OCI-LY3 (cell line): ENCODE data around the gene PRKCQ.

ENCODE experiments used
- H2AFZ ChIP-seq: fragments of 200-600, 300-600 bp; shearing (Covaris generic); 2 replicates; pipeline ENCODE4 v1.6.0; 2014; ENCODE audit warnings: antibody characterized with exemption, low read depth, low read length
- H3K27ac ChIP-seq: fragments of 200-600, 300-600 bp; sonication (generic); 2 replicates; pipeline ENCODE4 v1.5.1; 2014; ENCODE audit warnings: mild to moderate bottlenecking, low read length, moderate library complexity, mixed read lengths
- H3K27me3 ChIP-seq: fragments of 200-600, 300-600 bp; sonication (generic); 2 replicates; pipeline ENCODE4 v1.6.1; 2014; ENCODE audit warnings: low read depth, low read length, mixed read lengths
- H3K36me3 ChIP-seq: fragments of 200-600, 300-600 bp; sonication (generic); replicated peaks from 2 replicates; pipeline ENCODE3; 2014; ENCODE audit warnings: low read depth, low read length, mixed read lengths
- H3K4me1 ChIP-seq: fragments of 300-600, 200-600 bp; sonication (generic); 2 replicates; pipeline ENCODE4 v1.6.1; 2014; ENCODE audit warnings: low read length, mixed read lengths
- H3K4me2 ChIP-seq: fragments of 200-600, 300-600 bp; sonication (generic); 2 replicates; pipeline ENCODE4 v1.6.1; 2014; ENCODE audit warnings: low read length, mixed read lengths
- H3K4me3 ChIP-seq: fragments of 300-600, 200-600 bp; sonication (generic); 2 replicates; pipeline ENCODE4 v1.5.1; 2014; ENCODE audit warnings: antibody characterized with exemption, mild to moderate bottlenecking, low read length, moderate library complexity
- H3K79me2 ChIP-seq: fragments of 300-600, 200-600 bp; shearing (Covaris generic); 2 replicates; pipeline ENCODE4 v1.6.1; 2014; ENCODE audit warnings: mild to moderate bottlenecking, low read length, mixed read lengths
- H3K9ac ChIP-seq: fragments of 300-600, 200-600 bp; shearing (Covaris generic); 2 replicates; pipeline ENCODE4 v1.6.0; 2014; ENCODE audit warnings: mild to moderate bottlenecking, low read length, moderate library complexity
- H3K9me3 ChIP-seq: fragments of 200-600, 300-600 bp; shearing (Covaris generic); 2 replicates; pipeline ENCODE4 v1.6.1; 2014; ENCODE audit warnings: low read length, mixed read lengths; ENCODE audit not compliant: insufficient read depth
- H4K20me1 ChIP-seq: fragments of 200-600, 300-600 bp; sonication (generic); 2 replicates; pipeline ENCODE4 v1.6.1; 2016; ENCODE audit warnings: low read length, mixed read lengths; ENCODE audit not compliant: insufficient read depth
- CTCF ChIP-seq: fragments of 200-600, 300-600 bp; sonication (generic); IDR thresholded peaks from 2 replicates; pipeline ENCODE4 v1.5.1; 2014; ENCODE audit warnings: antibody characterized with exemption, low read length, low read depth
- EZH2phosphoT487 ChIP-seq: fragments of 200-600 bp; shearing (Covaris generic); IDR thresholded peaks from 2 replicates; pipeline ENCODE4 v1.6.1; 2018; ENCODE audit warnings: antibody characterized with exemption, mixed run types, low read depth

The PRKCQ gene

GRCh38 chr10:6579904-6580278 lies at the start of gene PRKCQ:
PRKCQ (minus strand) TSS chr10:6580276; CDS start chr10:6515135, 65,141 bp downstream.
- Histone ChIP-seq H3K9ac (peak within 1 kb of the TSS; percentile 67), H4K20me1 (no peaks in the 10 kb centered on the region), H3K79me2 (no peaks in the 10 kb centered on the region), H3K4me2 (peak within 1 kb of the TSS; percentile 97), H3K9me3 (no peaks in the 10 kb centered on the region), H2AFZ (peak within 1 kb of the TSS; percentile 93), H3K4me3 (peak within 1 kb of the TSS; percentile 88), H3K4me1 (no peaks in the 10 kb centered on the region), H3K27me3 (peaks cover 24% of the 10 kb centered on the region), H3K27ac (no peak within 1 kb of the TSS), H3K36me3 (no peaks in the 10 kb centered on the region)
- TF ChIP-seq EZH2phosphoT487 (no peak), CTCF (no peak)

- Histone ChIP-seq H3K4me3 (no peak overlapping the region), H3K27ac (no peak overlapping the region), H3K79me2 (no peaks in the 10 kb centered on the region), H3K9me3 (no peaks in the 10 kb centered on the region), H3K9ac (no peak overlapping the region), H3K4me2 (no peak overlapping the region), H3K27me3 (peaks cover 4% of the 10 kb centered on the region; the same call in 1 of the 2 replicates), H3K36me3 (no peaks in the 10 kb centered on the region), H3K4me1 (no peaks in the 10 kb centered on the region), H2AFZ (no peak overlapping the region), H4K20me1 (no peaks in the 10 kb centered on the region)
- TF ChIP-seq CTCF (no peak), EZH2phosphoT487 (no peak)
Observed at GRCh38 chr10:6625428-6625827, 45.4 kb upstream of the PRKCQ start.

GRCh38 chr10:6624392-6624791 lies 44.3 kb upstream of the PRKCQ start:
- no peak overlapping the region for H2AFZ ChIP-seq
- peaks cover 4% of the 10 kb centered on the region; the same call in 1 of the 2 replicates for H3K27me3 ChIP-seq
- no peak overlapping the region for H3K9ac ChIP-seq
- no peaks in the 10 kb centered on the region for H3K79me2 ChIP-seq
- no peak overlapping the region for H3K27ac ChIP-seq
- H3K4me3 ChIP-seq: no peak overlapping the region
- H3K4me1 ChIP-seq: no peaks in the 10 kb centered on the region
- H3K4me2 ChIP-seq: no peak overlapping the region
- no peaks in the 10 kb centered on the region for H3K9me3 ChIP-seq
- TF ChIP-seq EZH2phosphoT487 (no peak), CTCF (no peak)
- no peaks in the 10 kb centered on the region for H4K20me1 ChIP-seq
- H3K36me3 ChIP-seq: no peaks in the 10 kb centered on the region

GRCh38 chr10:6622921-6623320 lies 42.8 kb upstream of the PRKCQ start:
- no peak overlapping the region for H3K9ac ChIP-seq
- no peaks in the 10 kb centered on the region for H3K9me3 ChIP-seq
- H3K4me2 ChIP-seq: no peak overlapping the region
- no peaks in the 10 kb centered on the region for H4K20me1 ChIP-seq
- peaks cover 4% of the 10 kb centered on the region; the same call in 1 of the 2 replicates for H3K27me3 ChIP-seq
- no peaks in the 10 kb centered on the region for H3K4me1 ChIP-seq
- TF ChIP-seq EZH2phosphoT487: no peak
- TF ChIP-seq CTCF: no peak
- H3K27ac ChIP-seq: no peak overlapping the region
- H3K4me3 ChIP-seq: no peak overlapping the region
- no peak overlapping the region for H2AFZ ChIP-seq
- no peaks in the 10 kb centered on the region for H3K36me3 ChIP-seq
- no peaks in the 10 kb centered on the region for H3K79me2 ChIP-seq
